GM23338 (cell line): ENCODE results near the gene SYMPK. TPM values are rescaled to one million over a fixed set of nuclear protein-coding genes. Genes with fewer than 3 reads are reported as not detected.

Experiments used
- ETS1 ChIP-seq: IDR thresholded peaks from 2 replicates; pipeline ENCODE4 v1.6.1; 2016; ENCODE audit warnings: antibody characterized with exemption
- REST ChIP-seq: IDR thresholded peaks from one replicate; pipeline ENCODE4 v1.6.1; 2018; ENCODE audit warnings: antibody characterized with exemption; ENCODE audit not compliant: unreplicated experiment
- ZNF462 ChIP-seq: fragments of 250-450 bp; sonication (Bioruptor Pico); IDR thresholded peaks from 2 replicates; pipeline ENCODE4 v1.5.0; 2020; ENCODE audit warnings: mild to moderate bottlenecking, moderate library complexity
- polyA plus RNA-seq: library from polyadenylated mRNA; unstranded; fragments of >200 nt; fragmentation: Nextera tagmentation; extraction: Ambion mirVana; gene quantifications from 2 replicates; pipeline ENCODE4 v1.2.1, GENCODE V29; 2016
- total RNA-seq: library from RNA; depleted of rRNA; stranded (reverse); fragments of >200 nt; shearing (Covaris generic); gene quantifications from 2 replicates; pipeline ENCODE4 v1.2.3, GENCODE V29; 2014

SYMPK gene
- total and polyA plus RNA-seq, 2 experiments from 2014 or later = 36.8 to 82.1 TPM

- TF ChIP-seq ZNF462 (CRISPR knock-in tag) (no peak), REST (no peak), ETS1 (no peak)
Observed at GRCh38 chr19:45817010-45817724, 45.8 kb downstream of the SYMPK start (continued).
